ENCODE measurements around the gene SRPK2.

The SRPK2 gene

GRCh38 chr7:105222953-105223352 is 165.8 kb downstream of the SRPK2 start:
- no peak overlapping the region for H3K4me3 ChIP-seq (ENCODE audit: low read depth, low read length)
- no peak overlapping the region for H3K4me2 ChIP-seq (ENCODE audit: low read length)
- no peak overlapping the region for H3K27ac ChIP-seq
- no peak for TF ChIP-seq CTCF (IDR thresholded peaks at IDR 0.05)
- H3K79me2 ChIP-seq, result peaks cover 34% of the 10 kb centered on the region
- no peaks in the 10 kb centered on the region for H3K27me3 ChIP-seq (ENCODE audit: control insufficient read depth, insufficient read depth, low read length)
- H3K4me1 ChIP-seq, result no peaks in the 10 kb centered on the region
- no peaks in the 10 kb centered on the region for H3K9me3 ChIP-seq (ENCODE audit: control insufficient read depth, low read length)
- H2AFZ ChIP-seq, result no peak overlapping the region
- H3K36me3 ChIP-seq (ENCODE audit: control insufficient read depth, insufficient read depth, low read length), result no peaks in the 10 kb centered on the region
- no peak overlapping the region for H3K9ac ChIP-seq

GRCh38 chr7:105219771-105220160 is 169.0 kb downstream of the SRPK2 start:
- Histone ChIP-seq H3K4me1 (no peaks in the 10 kb centered on the region), H3K4me2 (ENCODE audit: low read length) (no peak overlapping the region), H3K4me3 (ENCODE audit: low read depth, low read length) (no peak overlapping the region), H3K9ac (no peak overlapping the region), H3K27ac (no peak overlapping the region), H3K36me3 (ENCODE audit: control insufficient read depth, insufficient read depth, low read length) (no peaks in the 10 kb centered on the region), H3K27me3 (ENCODE audit: control insufficient read depth, insufficient read depth, low read length) (no peaks in the 10 kb centered on the region), H3K79me2 (peaks cover 23% of the 10 kb centered on the region), H3K9me3 (ENCODE audit: control insufficient read depth, low read length) (no peaks in the 10 kb centered on the region), H2AFZ (no peak overlapping the region)
- no peak for TF ChIP-seq CTCF (IDR thresholded peaks at IDR 0.05)

- H3K4me2 ChIP-seq (ENCODE audit: low read length), result no peak overlapping the region
- no peak overlapping the region for H3K9ac ChIP-seq
- no peaks in the 10 kb centered on the region for H3K27me3 ChIP-seq (ENCODE audit: control insufficient read depth, insufficient read depth, low read length)
- H2AFZ ChIP-seq, result no peak overlapping the region
- no peak overlapping the region for H3K4me3 ChIP-seq (ENCODE audit: low read depth, low read length)
- no peak for TF ChIP-seq CTCF (IDR thresholded peaks at IDR 0.05)
- peaks cover 24% of the 10 kb centered on the region for H3K79me2 ChIP-seq
- no peaks in the 10 kb centered on the region for H3K36me3 ChIP-seq (ENCODE audit: control insufficient read depth, insufficient read depth, low read length)
- H3K9me3 ChIP-seq (ENCODE audit: control insufficient read depth, low read length), result no peaks in the 10 kb centered on the region
- no peak overlapping the region for H3K27ac ChIP-seq
- no peaks in the 10 kb centered on the region for H3K4me1 ChIP-seq
Measured at GRCh38 chr7:105218939-105219770, 169.6 kb downstream of the SRPK2 start.

- Histone ChIP-seq H3K4me3 (ENCODE audit: low read depth, low read length) (no peak overlapping the region), H3K9ac (no peak overlapping the region), H3K4me2 (ENCODE audit: low read length) (no peak overlapping the region), H2AFZ (no peak overlapping the region), H3K9me3 (ENCODE audit: control insufficient read depth, low read length) (no peaks in the 10 kb centered on the region), H3K36me3 (ENCODE audit: control insufficient read depth, insufficient read depth, low read length) (no peaks in the 10 kb centered on the region), H3K79me2 (peaks cover 24% of the 10 kb centered on the region), H3K4me1 (no peaks in the 10 kb centered on the region), H3K27me3 (ENCODE audit: control insufficient read depth, insufficient read depth, low read length) (no peaks in the 10 kb centered on the region), H3K27ac (no peak overlapping the region)
- no peak for TF ChIP-seq CTCF (IDR thresholded peaks at IDR 0.05)
Measured at GRCh38 chr7:105218215-105218614, 170.5 kb downstream of the SRPK2 start.

- Histone ChIP-seq H2AFZ (no peak overlapping the region), H3K9me3 (ENCODE audit: control insufficient read depth, low read length) (no peaks in the 10 kb centered on the region), H3K36me3 (ENCODE audit: control insufficient read depth, insufficient read depth, low read length) (no peaks in the 10 kb centered on the region), H3K4me1 (no peaks in the 10 kb centered on the region), H3K79me2 (peaks cover 20% of the 10 kb centered on the region), H3K9ac (no peak overlapping the region), H3K4me2 (ENCODE audit: low read length) (no peak overlapping the region), H3K27me3 (ENCODE audit: control insufficient read depth, insufficient read depth, low read length) (no peaks in the 10 kb centered on the region), H3K27ac (no peak overlapping the region), H3K4me3 (ENCODE audit: low read depth, low read length) (no peak overlapping the region)
- no peak for TF ChIP-seq CTCF (IDR thresholded peaks at IDR 0.05)
Measured at GRCh38 chr7:105216786-105217185, 171.9 kb downstream of the SRPK2 start.
